ENCODE data around the gene NRG2. TPM values are rescaled to one million over a fixed set of nuclear protein-coding genes. Genes with fewer than 3 reads are reported as not detected.

Gene NRG2
- polyA plus RNA-seq, 3 donors: 0.01 TPM; not detected in 2

DNA sequence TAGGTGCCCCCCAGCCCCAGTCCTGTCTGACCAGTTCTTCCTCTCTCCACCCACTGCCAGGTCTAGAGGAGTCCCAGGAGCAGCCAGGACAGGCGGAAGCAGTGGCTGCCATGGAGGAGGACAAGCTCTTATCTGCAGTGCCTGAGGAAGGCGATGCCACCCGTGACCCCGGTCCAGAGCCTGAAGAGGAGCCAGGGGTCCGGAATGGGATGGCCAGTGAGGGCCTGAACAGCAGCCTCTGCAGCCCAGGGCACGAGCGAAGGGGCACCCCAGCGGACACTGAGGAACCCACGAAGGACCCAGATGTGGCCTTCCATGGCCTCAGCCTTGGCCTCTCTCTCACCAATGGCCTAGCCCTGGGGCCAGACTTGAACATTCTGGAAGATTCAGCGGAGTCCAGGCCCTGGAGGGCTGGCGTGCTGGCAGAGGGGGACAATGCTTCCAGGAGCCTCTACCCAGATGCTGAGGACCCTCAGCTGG lies 233.7 kb downstream of the NRG2 start:
- no peaks in the 10 kb centered on the region for H3K27me3 ChIP-seq (ENCODE audit: control insufficient read depth in 2 of 2, insufficient read depth in 2 of 2, low read length in 2 of 2)
- no peaks in the 10 kb centered on the region for H3K4me1 ChIP-seq (ENCODE audit: control insufficient read depth in 1 of 2, insufficient read depth in 2 of 2, low read length in 2 of 2)
- 98% methylated on average over 9 of the region's 11 CpGs for WGBS (ENCODE audit: insufficient coverage)
- no peaks in the 10 kb centered on the region for H3K9me3 ChIP-seq (replicated peaks in 1 of 2; ENCODE audit: control insufficient read depth in 1 of 2, insufficient read depth in 1 of 2, low read length in 2 of 2)
- no peak overlapping the region for H3K27ac ChIP-seq (ENCODE audit: low read depth in 1 of 2, low read length in 2 of 2)
- intact Hi-C loops (cut with micrococcal nuclease): no loop called here
- H3K4me2 ChIP-seq (replicated peaks; ENCODE audit: extremely low read depth, low read length, poor library complexity, severe bottlenecking): no peak overlapping the region
- H3K4me3 ChIP-seq (replicated peaks in 1 of 3; ENCODE audit: low read depth in 2 of 3, low read length in 3 of 3): no peak overlapping the region
- no peaks in the 10 kb centered on the region for H3K36me3 ChIP-seq (replicated peaks in 1 of 2; ENCODE audit: control insufficient read depth in 1 of 2, insufficient read depth in 2 of 2, low read length in 2 of 2)
- no peak overlapping the region for H2AFZ ChIP-seq (ENCODE audit: insufficient read depth, low read depth, low read length, poor library complexity, severe bottlenecking)
- H3K79me2 ChIP-seq (ENCODE audit: insufficient read depth, low read length): no peaks in the 10 kb centered on the region
- peaks cover 4 to 14% (median 10%) of the 10 kb centered on the region in 3 donors for H3K27me3 Mint-ChIP-seq (ENCODE audit: low read depth in 3 of 3)
- H3K9me3 Mint-ChIP-seq: no peaks in the 10 kb centered on the region
- no peak overlapping the region for H3K9ac ChIP-seq (ENCODE audit: insufficient read depth, low read length, poor library complexity, severe bottlenecking)
- H3K27ac Mint-ChIP-seq: no peak overlapping the region
- H3K4me1 Mint-ChIP-seq: no peaks in the 10 kb centered on the region
- no peak overlapping the region for H3K4me3 Mint-ChIP-seq
- H3K36me3 Mint-ChIP-seq: no peaks in the 10 kb centered on the region
- DNase-seq: no peak
- TF ChIP-seq, protein P1, sequence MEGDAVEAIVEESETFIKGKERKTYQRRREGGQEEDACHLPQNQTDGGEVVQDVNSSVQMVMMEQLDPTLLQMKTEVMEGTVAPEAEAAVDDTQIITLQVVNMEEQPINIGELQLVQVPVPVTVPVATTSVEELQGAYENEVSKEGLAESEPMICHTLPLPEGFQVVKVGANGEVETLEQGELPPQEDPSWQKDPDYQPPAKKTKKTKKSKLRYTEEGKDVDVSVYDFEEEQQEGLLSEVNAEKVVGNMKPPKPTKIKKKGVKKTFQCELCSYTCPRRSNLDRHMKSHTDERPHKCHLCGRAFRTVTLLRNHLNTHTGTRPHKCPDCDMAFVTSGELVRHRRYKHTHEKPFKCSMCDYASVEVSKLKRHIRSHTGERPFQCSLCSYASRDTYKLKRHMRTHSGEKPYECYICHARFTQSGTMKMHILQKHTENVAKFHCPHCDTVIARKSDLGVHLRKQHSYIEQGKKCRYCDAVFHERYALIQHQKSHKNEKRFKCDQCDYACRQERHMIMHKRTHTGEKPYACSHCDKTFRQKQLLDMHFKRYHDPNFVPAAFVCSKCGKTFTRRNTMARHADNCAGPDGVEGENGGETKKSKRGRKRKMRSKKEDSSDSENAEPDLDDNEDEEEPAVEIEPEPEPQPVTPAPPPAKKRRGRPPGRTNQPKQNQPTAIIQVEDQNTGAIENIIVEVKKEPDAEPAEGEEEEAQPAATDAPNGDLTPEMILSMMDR (IDR thresholded peaks at IDR 0.05): no peak
- H4K20me1 ChIP-seq (ENCODE audit: insufficient read depth, low read length): no peaks in the 10 kb centered on the region

DNA sequence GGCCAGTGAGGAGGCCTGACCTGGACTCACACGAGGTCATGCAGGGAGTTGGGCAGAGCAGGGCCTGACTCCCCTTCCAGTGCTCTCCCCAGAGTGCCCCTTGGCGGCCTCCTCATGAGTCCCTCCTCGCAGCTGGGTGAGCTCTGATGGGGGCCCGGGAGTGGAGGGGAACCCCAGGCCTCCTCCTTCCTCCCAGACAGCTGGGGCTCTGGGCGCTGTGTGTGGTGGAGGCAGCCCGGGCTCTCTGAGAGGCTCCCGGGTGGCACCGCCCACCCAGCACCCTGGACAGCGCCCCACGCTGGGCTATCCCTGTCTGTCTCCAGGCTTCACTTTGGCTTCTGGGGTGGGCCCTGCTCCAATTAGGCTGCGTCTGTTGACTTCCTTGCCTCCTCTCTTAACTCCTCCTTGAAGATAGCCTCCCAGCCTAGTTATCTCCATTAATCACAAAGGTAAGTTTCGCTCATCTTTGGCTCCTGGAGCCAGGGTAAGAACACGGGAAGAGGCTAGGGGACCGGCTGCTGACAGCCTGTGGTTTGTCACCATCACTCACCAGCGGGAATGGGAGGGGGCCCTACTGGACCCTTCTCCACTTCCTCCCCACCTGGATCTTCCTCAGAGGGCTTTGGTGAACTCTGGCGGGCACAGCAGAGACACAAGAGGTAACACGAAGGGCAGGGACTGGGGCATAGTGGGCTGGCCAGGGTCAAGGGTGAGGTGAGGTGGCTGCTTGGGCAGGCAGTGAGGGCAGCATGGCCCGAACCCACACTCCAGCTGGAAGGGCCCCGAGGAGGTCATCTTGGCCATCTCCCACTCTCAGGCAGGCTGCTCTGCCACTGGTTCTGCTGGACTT lies 234.4 kb downstream of the NRG2 start:
- H3K4me3 Mint-ChIP-seq: no peak overlapping the region
- 34% methylated on average over 10 of the region's 19 CpGs for WGBS (ENCODE audit: insufficient coverage)
- no peak for DNase-seq
- intact Hi-C loops (cut with micrococcal nuclease): no loop called here
- Histone ChIP-seq H3K4me3 (replicated peaks in 1 of 3; ENCODE audit: low read depth in 2 of 3, low read length in 3 of 3) (no peak overlapping the region), H4K20me1 (ENCODE audit: insufficient read depth, low read length) (no peaks in the 10 kb centered on the region), H3K36me3 (replicated peaks in 1 of 2; ENCODE audit: control insufficient read depth in 1 of 2, insufficient read depth in 2 of 2, low read length in 2 of 2) (no peaks in the 10 kb centered on the region), H3K4me2 (replicated peaks; ENCODE audit: extremely low read depth, low read length, poor library complexity, severe bottlenecking) (no peak overlapping the region), H3K79me2 (ENCODE audit: insufficient read depth, low read length) (no peaks in the 10 kb centered on the region), H3K9ac (ENCODE audit: insufficient read depth, low read length, poor library complexity, severe bottlenecking) (no peak overlapping the region), H3K27me3 (ENCODE audit: control insufficient read depth in 2 of 2, insufficient read depth in 2 of 2, low read length in 2 of 2) (no peaks in the 10 kb centered on the region), H3K4me1 (ENCODE audit: control insufficient read depth in 1 of 2, insufficient read depth in 2 of 2, low read length in 2 of 2) (no peaks in the 10 kb centered on the region), H3K27ac (ENCODE audit: low read depth in 1 of 2, low read length in 2 of 2) (no peak overlapping the region), H2AFZ (ENCODE audit: insufficient read depth, low read depth, low read length, poor library complexity, severe bottlenecking) (no peak overlapping the region), H3K9me3 (replicated peaks in 1 of 2; ENCODE audit: control insufficient read depth in 1 of 2, insufficient read depth in 1 of 2, low read length in 2 of 2) (no peaks in the 10 kb centered on the region)
- TF ChIP-seq, protein P1 (IDR thresholded peaks at IDR 0.05): no peak
- H3K27ac Mint-ChIP-seq: no peak overlapping the region
- peaks cover 4 to 14% (median 10%) of the 10 kb centered on the region in 3 donors for H3K27me3 Mint-ChIP-seq (ENCODE audit: low read depth in 3 of 3)
- H3K4me1 Mint-ChIP-seq: no peaks in the 10 kb centered on the region
- no peaks in the 10 kb centered on the region for H3K9me3 Mint-ChIP-seq
- H3K36me3 Mint-ChIP-seq: no peaks in the 10 kb centered on the region
